Lower leg skin (tissue), 4 donors: Measurements from ENCODE around the gene RAPGEF5. TPM values are rescaled to one million over a fixed set of nuclear protein-coding genes. Genes with fewer than 3 reads are reported as not detected.

ENCODE experiments used
- DNase-seq, 2 donors: peaks; one replicate each; pipeline ENCODE4 v3.0.0-alpha.2; 2019; ENCODE audit warnings: low spot score in 2 of 2
- H3K4me3 ChIP-seq: fragments of 200-600 bp; sonication (generic); 2 replicates; pipeline ENCODE4 v1.5.1; 2017; ENCODE audit warnings: mild to moderate bottlenecking, low read depth; ENCODE audit not compliant: poor library complexity, severe bottlenecking
- CTCF ChIP-seq, 3 donors: fragments of 450-650 bp; IDR thresholded peaks; one replicate each; pipeline ENCODE4 v1.5.1; 2016; ENCODE audit warnings: antibody characterized with exemption in 3 of 3, mild to moderate bottlenecking in 3 of 3, moderate library complexity in 2 of 3
- POLR2A ChIP-seq, 2 donors: fragments of 450-650 bp; IDR thresholded peaks; one replicate each; pipeline ENCODE4 v1.6.1; 2016 to 2017; ENCODE audit warnings: antibody characterized with exemption in 2 of 2, mild to moderate bottlenecking in 1 of 2, moderate library complexity in 1 of 2
- WGBS, 2 donors: methylation state at CpG; one replicate each; pipeline ENCODE4 v1.1.5; 2018; 5-methylcytosine and 5-hydroxymethylcytosine counted together
- intact Hi-C: fragments of 100-400 bp; cut with DNase I; formaldehyde crosslinking; loops from one replicate; pipeline ENCODE4 v1.15.0; 2023; ENCODE audit warnings: low total_unique reads
- total RNA-seq, 4 donors: library from RNA; depleted of rRNA; stranded (reverse); fragments of >200 nt; gene quantifications; one replicate each; pipeline ENCODE4 v1.1.0, GENCODE V29; 2016

The RAPGEF5 gene
- total RNA-seq, 4 donors from 2014 or later: 19.4 to 47.7 (median 25.2) TPM

GRCh38 chr7:22377703-22378102 lies 20.7 kb upstream of the RAPGEF5 start:
- 60 to 70% methylated on average over 2 of the region's 2 CpGs for WGBS, 2 donors
- no peak overlapping the region for H3K4me3 ChIP-seq
- no peak for DNase-seq
- TF ChIP-seq CTCF (IDR thresholded peaks at IDR 0.05): no peak
- TF ChIP-seq POLR2A (IDR thresholded peaks at IDR 0.05): no peak
- intact Hi-C loops: no loop called here

GRCh38 chr7:22375359-22376048 lies 18.6 kb upstream of the RAPGEF5 start:
- intact Hi-C loops: no loop called here
- WGBS, 2 donors: 67 to 78% methylated on average over 2 of the region's 2 CpGs

GRCh38 chr7:22373911-22374310 lies 17.0 kb upstream of the RAPGEF5 start:
- no peak for TF ChIP-seq CTCF (IDR thresholded peaks at IDR 0.05)
- no peak for TF ChIP-seq POLR2A (IDR thresholded peaks at IDR 0.05)
- 77 to 81% methylated on average over 2 of the region's 2 CpGs for WGBS, 2 donors
- DNase-seq: no peak
- H3K4me3 ChIP-seq: no peak overlapping the region
- intact Hi-C loops: no loop called here

More at GRCh38 chr7:22375359-22376048, 18.6 kb upstream of the RAPGEF5 start:
- H3K4me3 ChIP-seq: no peak overlapping the region
- TF ChIP-seq POLR2A (IDR thresholded peaks at IDR 0.05) (no peak), CTCF (IDR thresholded peaks at IDR 0.05) (no peak)
- DNase-seq: no peak

- H3K4me3 ChIP-seq: no peak overlapping the region
- no peak for TF ChIP-seq POLR2A (IDR thresholded peaks at IDR 0.05)
- no peak for TF ChIP-seq CTCF (IDR thresholded peaks at IDR 0.05)
- no peak for DNase-seq
- intact Hi-C loops: no loop called here
- 51 to 53% methylated on average over 3 of the region's 3 CpGs for WGBS, 2 donors
These were observed 16.4 kb upstream of the RAPGEF5 start for GRCh38 chr7:22373388-22373787.

GRCh38 chr7:22372863-22373262 lies 15.9 kb upstream of the RAPGEF5 start:
- WGBS, 2 donors: 44 to 49% methylated on average over 6 of the region's 6 CpGs
- H3K4me3 ChIP-seq: no peak overlapping the region
- no peak for DNase-seq
- no peak for TF ChIP-seq CTCF (IDR thresholded peaks at IDR 0.05)
- no peak for TF ChIP-seq POLR2A (IDR thresholded peaks at IDR 0.05)
- intact Hi-C loops: no loop called here

- no peak overlapping the region for H3K4me3 ChIP-seq
- intact Hi-C loops: no loop called here
- no peak for DNase-seq
- no peak for TF ChIP-seq CTCF (IDR thresholded peaks at IDR 0.05)
- TF ChIP-seq POLR2A (IDR thresholded peaks at IDR 0.05): no peak
These were observed 14.9 kb upstream of the RAPGEF5 start for GRCh38 chr7:22371878-22372277.
